ENCODE results near the gene NOS2. TPM values are rescaled to one million over a fixed set of nuclear protein-coding genes. Genes with fewer than 3 reads are reported as not detected.

NOS2 gene
- polyA plus RNA-seq, 1 donor (not counting 4 experiments of a cell fraction or from before 2014, with no cell fraction given) = not detected

- H4K20me1 ChIP-seq (ENCODE audit: control insufficient read depth, extremely low read depth, insufficient read depth, low read length) = no peaks in the 10 kb centered on the region
- H3K4me3 ChIP-seq (ENCODE audit: control insufficient read depth in 2 of 3, extremely low read depth in 1 of 3, insufficient read depth in 2 of 3, low read depth in 1 of 3, low read length in 3 of 3) = no peak overlapping the region
- H3K79me2 ChIP-seq (ENCODE audit: control insufficient read depth, insufficient read depth, low read length) = no peaks in the 10 kb centered on the region
- no peak overlapping the region for H2AFZ ChIP-seq (ENCODE audit: control insufficient read depth, low read length)
- no peak overlapping the region for H3K9ac ChIP-seq (ENCODE audit: control insufficient read depth, extremely low read depth, insufficient read depth, low read length)
- H3K4me2 ChIP-seq (ENCODE audit: control insufficient read depth, extremely low read depth, insufficient read depth, low read depth, low read length) = no peak overlapping the region
- TF ChIP-seq EZH2 (IDR thresholded peaks at IDR 0.05; ENCODE audit: low read length) (no peak), CTCF (optimal IDR thresholded peaks at IDR 0.05 in 1 of 3, IDR thresholded peaks at IDR 0.05 in 1 of 3, conservative IDR thresholded peaks at IDR 0.05 in 1 of 3; ENCODE audit: extremely low read depth in 1 of 3, insufficient read depth in 2 of 3, low read length in 3 of 3) (no peak)
- peaks cover 23% of the 10 kb centered on the region for H3K4me1 ChIP-seq (ENCODE audit: control insufficient read depth, extremely low read depth, insufficient read depth, low read length)
- FAIRE-seq (no peak), DNase-seq (ENCODE audit: low read depth, low spot score) (no peak)
- no peaks in the 10 kb centered on the region for H3K36me3 ChIP-seq (ENCODE audit: control insufficient read depth in 2 of 2, extremely low read depth in 1 of 2, insufficient read depth in 2 of 2, low read length in 2 of 2)
- no peak overlapping the region for H3K27ac ChIP-seq (ENCODE audit: control insufficient read depth, insufficient read depth, low read length)
- dilution Hi-C loops (cut with MboI; ENCODE audit: extremely low pct_ligation_motif_present, low sequenced_read_pairs) = no loop called here
- H3K9me1 ChIP-seq (ENCODE audit: control insufficient read depth, extremely low read depth, insufficient read depth, low read length) = no peaks in the 10 kb centered on the region
- peaks cover 19% of the 10 kb centered on the region for H3K27me3 ChIP-seq (ENCODE audit: control insufficient read depth, extremely low read depth, insufficient read depth, low read length)
- no peaks in the 10 kb centered on the region for H3K9me3 ChIP-seq (ENCODE audit: control insufficient read depth, low read depth, low read length)
Measured at GRCh38 chr17:27780828-27781404, 19.4 kb downstream of the NOS2 start.

- no peak overlapping the region for H3K4me3 ChIP-seq (ENCODE audit: control insufficient read depth in 2 of 3, extremely low read depth in 1 of 3, insufficient read depth in 2 of 3, low read depth in 1 of 3, low read length in 3 of 3)
- H3K4me2 ChIP-seq (ENCODE audit: control insufficient read depth, extremely low read depth, insufficient read depth, low read depth, low read length) = no peak overlapping the region
- H3K36me3 ChIP-seq (ENCODE audit: control insufficient read depth in 2 of 2, extremely low read depth in 1 of 2, insufficient read depth in 2 of 2, low read length in 2 of 2) = no peaks in the 10 kb centered on the region
- H2AFZ ChIP-seq (ENCODE audit: control insufficient read depth, low read length) = no peak overlapping the region
- FAIRE-seq = peak; percentile 94
- H3K9ac ChIP-seq (ENCODE audit: control insufficient read depth, extremely low read depth, insufficient read depth, low read length) = no peak overlapping the region
- H3K27me3 ChIP-seq (ENCODE audit: control insufficient read depth, extremely low read depth, insufficient read depth, low read length) = peaks cover 19% of the 10 kb centered on the region
- no peak overlapping the region for H3K27ac ChIP-seq (ENCODE audit: control insufficient read depth, insufficient read depth, low read length)
- TF ChIP-seq EZH2 (IDR thresholded peaks at IDR 0.05; ENCODE audit: low read length) (no peak), CTCF (optimal IDR thresholded peaks at IDR 0.05 in 1 of 3, IDR thresholded peaks at IDR 0.05 in 1 of 3, conservative IDR thresholded peaks at IDR 0.05 in 1 of 3; ENCODE audit: extremely low read depth in 1 of 3, insufficient read depth in 2 of 3, low read length in 3 of 3) (no peak)
- dilution Hi-C loops (cut with MboI; ENCODE audit: extremely low pct_ligation_motif_present, low sequenced_read_pairs) = no loop called here
- no peak for DNase-seq (ENCODE audit: low read depth, low spot score)
- no peaks in the 10 kb centered on the region for H3K9me3 ChIP-seq (ENCODE audit: control insufficient read depth, low read depth, low read length)
- no peaks in the 10 kb centered on the region for H4K20me1 ChIP-seq (ENCODE audit: control insufficient read depth, extremely low read depth, insufficient read depth, low read length)
- no peaks in the 10 kb centered on the region for H3K79me2 ChIP-seq (ENCODE audit: control insufficient read depth, insufficient read depth, low read length)
- H3K9me1 ChIP-seq (ENCODE audit: control insufficient read depth, extremely low read depth, insufficient read depth, low read length) = no peaks in the 10 kb centered on the region
- peaks cover 23% of the 10 kb centered on the region for H3K4me1 ChIP-seq (ENCODE audit: control insufficient read depth, extremely low read depth, insufficient read depth, low read length)
Measured at GRCh38 chr17:27780092-27780827, 20.1 kb downstream of the NOS2 start.
